IMR-90 (cell line): Measurements from ENCODE around the gene ZNF862. TPM values are rescaled to one million over a fixed set of nuclear protein-coding genes. Genes with fewer than 3 reads are reported as not detected.

Experiments used
- ATAC-seq: fragments of 200-7000 bp; cut with Tn5 transposase; 2 replicates; pipeline ENCODE4 v1.9.1; 2020; ENCODE audit warnings: low read depth, mild to moderate bottlenecking, moderate library complexity
- BruUV-seq: library from RNA; stranded (reverse); fragments of 400-500 nt; replicated peaks from 2 replicates; lab custom pipeline; 2021; lab: Mats Ljungman, UMichigan
- CTCF ChIA-PET: fragments of 300-600 bp; formaldehyde crosslinking; extraction: SDS; loops from one replicate; lab custom pipeline; 2021; ENCODE audit warnings: antibody characterized with exemption; lab: Yijun Ruan, JAX
- POLR2A ChIA-PET: fragments of 300-600 bp; sonication (Branson Sonifier 250); formaldehyde crosslinking; loops from one replicate; lab custom pipeline; 2022; ENCODE audit warnings: antibody characterized with exemption; ENCODE audit not compliant: unreplicated experiment; lab: Charles Lee
- DNase-seq: peaks from one replicate; pipeline ENCODE4 v3.0.0; 2013
- H2AFZ ChIP-seq: replicated peaks from 2 replicates; pipeline ENCODE3; 2013; ENCODE audit warnings: low read length, mild to moderate bottlenecking; ENCODE audit not compliant: poor library complexity
- H2AK5ac ChIP-seq: 2 replicates; pipeline ENCODE4 v1.6.1; 2013; ENCODE audit warnings: low read depth, low read length, inconsistent platforms
- H2AK9ac ChIP-seq: replicated peaks from 2 replicates; pipeline ENCODE3; 2013; ENCODE audit warnings: mild to moderate bottlenecking, low read depth, low read length, moderate library complexity; ENCODE audit not compliant: poor library complexity
- H2BK120ac ChIP-seq: 2 replicates; pipeline ENCODE4 v1.6.1; 2013; ENCODE audit warnings: low read depth, low read length, inconsistent platforms
- H2BK15ac ChIP-seq: 3 replicates; pipeline ENCODE4 v1.6.1; 2013; ENCODE audit warnings: low read depth, low read length, inconsistent platforms
- H2BK20ac ChIP-seq: 2 replicates; pipeline ENCODE4 v1.6.1; 2013; ENCODE audit warnings: low read depth, mild to moderate bottlenecking, inconsistent platforms, low read length, moderate library complexity
- H2BK5ac ChIP-seq: 2 replicates; pipeline ENCODE4 v1.6.1; 2013; ENCODE audit warnings: mild to moderate bottlenecking, low read depth, low read length, inconsistent platforms; ENCODE audit not compliant: poor library complexity, severe bottlenecking
- H3K14ac ChIP-seq: replicated peaks from 2 replicates; pipeline ENCODE4 v1.6.1; 2013; ENCODE audit warnings: low read depth, low read length, inconsistent platforms
- H3K18ac ChIP-seq: 2 replicates; pipeline ENCODE4 v1.6.1; 2013; ENCODE audit warnings: low read depth, low read length, control low read depth
- H3K23ac ChIP-seq: 2 replicates; pipeline ENCODE4 v1.6.1; 2013; ENCODE audit warnings: low read depth, low read length, inconsistent platforms
- H3K27ac ChIP-seq: 2 replicates; pipeline ENCODE4 v1.5.1; 2013; ENCODE audit warnings: mild to moderate bottlenecking, control low read depth, low read length; ENCODE audit not compliant: insufficient read depth
- H3K27me3 ChIP-seq: 2 replicates; pipeline ENCODE4 v1.6.1; 2013; ENCODE audit warnings: low read length; ENCODE audit not compliant: control insufficient read depth, insufficient read depth
- H3K36me3 ChIP-seq: 2 replicates; pipeline ENCODE4 v1.6.1; 2013; ENCODE audit warnings: low read length, mixed read lengths; ENCODE audit not compliant: control insufficient read depth, insufficient read depth
- H3K4ac ChIP-seq: 2 replicates; pipeline ENCODE4 v1.6.1; 2013; ENCODE audit warnings: low read depth, low read length, inconsistent platforms
- H3K4me1 ChIP-seq: 2 replicates; pipeline ENCODE4 v1.6.1; 2013; ENCODE audit warnings: low read length, mixed read lengths; ENCODE audit not compliant: control insufficient read depth, insufficient read depth
- H3K4me2 ChIP-seq: 2 replicates; pipeline ENCODE4 v1.6.1; 2013; ENCODE audit warnings: low read depth, mild to moderate bottlenecking, control low read depth, low read length, moderate library complexity
- H3K4me3 ChIP-seq: 2 replicates; pipeline ENCODE4 v1.5.1; 2013; ENCODE audit warnings: low read depth, mild to moderate bottlenecking, control low read depth, low read length, moderate library complexity; ENCODE audit not compliant: insufficient read depth
- H3K56ac ChIP-seq: 2 replicates; pipeline ENCODE4 v1.6.1; 2013; ENCODE audit warnings: low read length, inconsistent platforms; ENCODE audit not compliant: insufficient read depth; ENCODE audit errors: extremely low read depth
- H3K79me1 ChIP-seq, 2 experiments: 2 replicates each; pipeline ENCODE4 v1.6.1; 2013; ENCODE audit warnings: low read length in 2 of 2, inconsistent platforms in 1 of 2, low read depth in 1 of 2
- H3K9ac ChIP-seq: 2 replicates; pipeline ENCODE4 v1.6.1; 2013; ENCODE audit warnings: low read depth, low read length, control low read depth
- H3K9me1 ChIP-seq: 2 replicates; pipeline ENCODE4 v1.6.1; 2013; ENCODE audit warnings: low read length, inconsistent platforms; ENCODE audit not compliant: insufficient read depth
- H3K9me3 ChIP-seq: 2 replicates; pipeline ENCODE4 v1.6.1; 2013; ENCODE audit warnings: low read length; ENCODE audit not compliant: control insufficient read depth, insufficient read depth
- H4K20me1 ChIP-seq: 2 replicates; pipeline ENCODE4 v1.6.1; 2013; ENCODE audit warnings: low read length, inconsistent platforms; ENCODE audit not compliant: insufficient read depth
- H4K5ac ChIP-seq: 2 replicates; pipeline ENCODE4 v1.6.1; 2013; ENCODE audit warnings: mild to moderate bottlenecking, low read depth, low read length, control low read depth
- H4K8ac ChIP-seq, 2 experiments: 2 replicates each; pipeline ENCODE4 v1.6.1; 2013; ENCODE audit warnings: low read depth in 2 of 2, low read length in 2 of 2, control low read depth in 1 of 2, inconsistent platforms in 1 of 2
- H4K91ac ChIP-seq: 2 replicates; pipeline ENCODE4 v1.6.1; 2013; ENCODE audit warnings: low read depth, low read length, inconsistent platforms; ENCODE audit not compliant: insufficient read depth
- BHLHE40 ChIP-seq: fragments of 150-350 bp; IDR thresholded peaks from 2 replicates; pipeline ENCODE4 v1.6.1; 2016; ENCODE audit warnings: mild to moderate bottlenecking, low read depth, low read length
- CEBPB ChIP-seq: IDR thresholded peaks from 2 replicates; pipeline ENCODE4 v1.6.1; 2012; ENCODE audit warnings: low read depth, low read length, improper control_type of control experiment
- CHD1 ChIP-seq: IDR thresholded peaks from 2 replicates; pipeline ENCODE4 v1.6.1; 2012; ENCODE audit warnings: low read depth, low read length, improper control_type of control experiment
- CTCF ChIP-seq: conservative IDR thresholded peaks from 2 replicates; pipeline ENCODE4 v1.5.1; 2012; ENCODE audit warnings: mild to moderate bottlenecking, low read depth, low read length, improper control_type of control experiment
- ELK1 ChIP-seq: fragments of 150-350 bp; IDR thresholded peaks from 2 replicates; pipeline ENCODE4 v1.6.1; 2016; ENCODE audit warnings: low read depth, mild to moderate bottlenecking, low read length, moderate library complexity, borderline replicate concordance
- FOS ChIP-seq: fragments of 150-350 bp; IDR thresholded peaks from 2 replicates; pipeline ENCODE4 v1.6.1; 2016; ENCODE audit warnings: low read depth, low read length
- NFE2L2 ChIP-seq: fragments of 150-350 bp; IDR thresholded peaks from 2 replicates; pipeline ENCODE4 v1.6.1; 2016; ENCODE audit warnings: low read depth, mild to moderate bottlenecking, low read length
- RAD21 ChIP-seq: IDR thresholded peaks from 2 replicates; pipeline ENCODE4 v1.6.1; 2012; ENCODE audit warnings: low read length, improper control_type of control experiment
- RFX5 ChIP-seq: IDR thresholded peaks from 2 replicates; pipeline ENCODE4 v1.8.0; 2012; ENCODE audit warnings: low read depth, mild to moderate bottlenecking, low read length, moderate library complexity
- USF2 ChIP-seq: fragments of 150-350 bp; IDR thresholded peaks from 2 replicates; pipeline ENCODE4 v1.6.1; 2017; ENCODE audit warnings: mild to moderate bottlenecking, antibody characterized with exemption, low read length, low read depth
- WGBS, 2 experiments: methylation state at CpG; one replicate each; pipeline versions ENCODE4 v1.1.5 to v1.1.7; 2013; ENCODE audit warnings: missing lambda C conversion rate in 2 of 2; ENCODE audit not compliant: insufficient read length in 1 of 2; ENCODE audit errors: extremely low coverage in 2 of 2; 5-methylcytosine and 5-hydroxymethylcytosine counted together
- dilution Hi-C: fragments of 300-500 bp; cut with HindIII; formaldehyde crosslinking; loops from one replicate; pipeline ENCODE4 v1.14.3; 2018; ENCODE audit warnings: low sequenced_read_pairs; ENCODE audit not compliant: unreplicated experiment
- in situ Hi-C: fragments of 300-500 bp; cut with MboI; formaldehyde crosslinking; loops from 3 replicates; pipeline ENCODE4 v1.14.3; 2019; ENCODE audit warnings: low sequenced_read_pairs, inconsistent platforms, mixed read lengths
- intact Hi-C: fragments of 100-400 bp; cut with micrococcal nuclease; formaldehyde crosslinking; loops from 2 replicates; pipeline ENCODE4 v1.10.0; 2022
- polyA plus RNA-seq, 3 experiments: library from polyadenylated mRNA; depleted of rRNA; stranded (reverse); fragments of >200 nt; gene quantifications; 2 replicates each; pipeline ENCODE4 v1.2.3, GENCODE V29; 2012; ENCODE audit warnings: low replicate concordance in 1 of 3
- total RNA-seq: library from RNA; depleted of rRNA; stranded (reverse); fragments of >200 nt; gene quantifications from 2 replicates; pipeline ENCODE4 v1.2.3, GENCODE V29; 2012

ZNF862 gene
- total and polyA plus RNA-seq, 2 of the 4 experiments (the other 2 are of a cell fraction), result 5.9 to 10.8 TPM

- Histone ChIP-seq H3K79me1 (0 out of 4 replicates have a peak, but pooled peaks cover 0 to under 1% of the 10 kb centered on the region in 2 experiments), H3K14ac (no peak overlapping the region), H3K36me3 (no peaks in the 10 kb centered on the region), H3K27ac (no peak overlapping the region), H2BK20ac (no peak overlapping the region), H3K4me1 (no peaks in the 10 kb centered on the region), H2BK5ac (no peak overlapping the region), H3K23ac (no peak overlapping the region), H3K9me3 (no peaks in the 10 kb centered on the region), H2AK9ac (no peak overlapping the region), H3K27me3 (peaks cover 23% of the 10 kb centered on the region; the same call in 1 of the 2 replicates), H3K9ac (no peak overlapping the region), H3K4me2 (no peak overlapping the region), H2AK5ac (no peak overlapping the region), H4K8ac (no peak overlapping the region), H2BK15ac (no peak overlapping the region), H3K18ac (no peak overlapping the region), H3K4me3 (no peak overlapping the region), H3K9me1 (peaks cover 4% of the 10 kb centered on the region; the same call in 1 of the 2 replicates), H4K5ac (no peak overlapping the region), H4K20me1 (no peaks in the 10 kb centered on the region), H3K56ac (no peak overlapping the region), H4K91ac (no peak overlapping the region), H3K4ac (no peak overlapping the region), H2AFZ (no peak overlapping the region), H2BK120ac (no peak overlapping the region)
- dilution Hi-C loops (no loop called here), in situ Hi-C loops (no loop called here), intact Hi-C loops (no loop called here)
- ChIA-PET CTCF (no interaction called here), POLR2A (no interaction called here)
- TF ChIP-seq RFX5 (no peak), RAD21 (no peak), BHLHE40 (no peak), CTCF (no peak), CEBPB (no peak), FOS (no peak), ELK1 (no peak), USF2 (no peak), CHD1 (no peak), NFE2L2 (no peak)
- 75% methylated on average over 4 of the region's 12 CpGs; no CpG with 5 or more reads in 1 of the 2 experiments for WGBS, 2 experiments
- ATAC-seq, result no peak
- DNase-seq, result no peak
- no TSS peak for BruUV-seq
Observed at GRCh38 chr7:149833495-149834130, 4.6 kb upstream of the ZNF862 start.
